Adipocyte (in vitro differentiated cells): ENCODE results near the gene CDHR5.
"Not testable (repeated sequence)": the region's sequence is repeated elsewhere in the genome, so short reads cannot be mapped to it uniquely, and the experiment has no call there.

ENCODE experiments used
- DNase-seq: peaks from one replicate; pipeline ENCODE4 v3.0.0-alpha.2; 2015; ENCODE audit warnings: low read depth
- H3K27me3 ChIP-seq: replicated peaks from 2 replicates; pipeline ENCODE4 v1.7.0; 2013; ENCODE audit warnings: mild to moderate bottlenecking, low read length, moderate library complexity; ENCODE audit not compliant: control insufficient read depth, insufficient read depth
- H3K36me3 ChIP-seq: 2 replicates; pipeline ENCODE4 v1.7.0; 2013; ENCODE audit warnings: low read length, mild to moderate bottlenecking, moderate library complexity; ENCODE audit not compliant: control insufficient read depth, insufficient read depth, severe bottlenecking
- H3K4me1 ChIP-seq: 2 replicates; pipeline ENCODE4 v1.7.0; 2013; ENCODE audit warnings: mild to moderate bottlenecking, low read length, moderate library complexity; ENCODE audit not compliant: control insufficient read depth, insufficient read depth
- H3K4me3 ChIP-seq: 2 replicates; pipeline ENCODE4 v1.7.0; 2013; ENCODE audit warnings: mild to moderate bottlenecking, low read length, moderate library complexity
- H3K9ac ChIP-seq: 2 replicates; pipeline ENCODE4 v1.7.0; 2013; ENCODE audit warnings: mild to moderate bottlenecking, low read length, moderate library complexity
- H3K9me3 ChIP-seq: 2 replicates; pipeline ENCODE4 v1.7.0; 2013; ENCODE audit warnings: mild to moderate bottlenecking, low read length, moderate library complexity; ENCODE audit not compliant: control insufficient read depth

CDHR5 gene

DNA sequence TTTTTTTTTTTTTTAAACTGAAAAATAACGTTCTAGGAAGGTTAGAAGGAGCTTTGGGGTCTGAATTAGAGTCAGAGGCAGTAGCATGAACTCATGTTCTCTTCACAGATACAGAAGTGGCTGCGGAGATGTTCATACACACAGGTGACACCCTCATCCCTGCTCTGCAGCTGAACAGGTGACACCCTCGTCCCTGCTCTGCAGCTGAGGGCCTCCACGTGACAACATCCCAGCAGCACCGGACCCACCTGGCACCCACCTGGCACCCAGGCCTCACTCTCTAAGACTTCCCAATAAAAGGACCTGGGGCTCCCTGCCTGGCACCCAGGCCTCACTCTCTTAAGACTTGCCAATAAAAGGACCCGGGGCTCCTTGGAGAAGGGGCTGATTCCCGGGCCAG is 32.1 kb upstream of the CDHR5 start:
- Histone ChIP-seq H3K4me1 (no peaks in the 10 kb centered on the region), H3K9me3 (no peaks in the 10 kb centered on the region), H3K27me3 (no peaks in the 10 kb centered on the region), H3K36me3 (peaks cover 41% of the 10 kb centered on the region), H3K9ac (no peak overlapping the region), H3K4me3 (no peak overlapping the region)
- no peak for DNase-seq

DNA sequence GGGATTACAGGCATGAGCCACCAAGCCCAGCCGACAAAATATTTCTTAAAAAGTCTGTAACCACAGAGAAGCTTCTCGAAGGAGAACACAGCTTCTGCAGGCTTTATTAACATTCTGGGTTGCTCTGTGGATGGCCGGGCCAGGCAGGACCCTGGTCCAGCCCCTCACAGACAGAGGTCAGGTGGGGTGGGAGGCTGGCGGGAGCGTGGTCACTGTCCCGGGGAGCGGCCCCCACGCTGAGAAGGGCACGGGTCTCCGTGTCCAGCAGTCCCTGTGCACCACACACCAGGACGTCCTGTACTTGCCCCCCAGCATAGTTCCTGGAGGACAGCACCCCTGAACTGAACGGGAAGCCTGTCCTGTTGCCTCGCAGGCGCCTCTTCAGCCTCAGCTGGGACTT is 31.7 kb upstream of the CDHR5 start:
- Histone ChIP-seq H3K36me3 (peaks cover 40% of the 10 kb centered on the region), H3K4me3 (no peak overlapping the region), H3K27me3 (no peaks in the 10 kb centered on the region), H3K4me1 (no peaks in the 10 kb centered on the region), H3K9ac (no peak overlapping the region), H3K9me3 (no peaks in the 10 kb centered on the region)
- no peak for DNase-seq

DNA sequence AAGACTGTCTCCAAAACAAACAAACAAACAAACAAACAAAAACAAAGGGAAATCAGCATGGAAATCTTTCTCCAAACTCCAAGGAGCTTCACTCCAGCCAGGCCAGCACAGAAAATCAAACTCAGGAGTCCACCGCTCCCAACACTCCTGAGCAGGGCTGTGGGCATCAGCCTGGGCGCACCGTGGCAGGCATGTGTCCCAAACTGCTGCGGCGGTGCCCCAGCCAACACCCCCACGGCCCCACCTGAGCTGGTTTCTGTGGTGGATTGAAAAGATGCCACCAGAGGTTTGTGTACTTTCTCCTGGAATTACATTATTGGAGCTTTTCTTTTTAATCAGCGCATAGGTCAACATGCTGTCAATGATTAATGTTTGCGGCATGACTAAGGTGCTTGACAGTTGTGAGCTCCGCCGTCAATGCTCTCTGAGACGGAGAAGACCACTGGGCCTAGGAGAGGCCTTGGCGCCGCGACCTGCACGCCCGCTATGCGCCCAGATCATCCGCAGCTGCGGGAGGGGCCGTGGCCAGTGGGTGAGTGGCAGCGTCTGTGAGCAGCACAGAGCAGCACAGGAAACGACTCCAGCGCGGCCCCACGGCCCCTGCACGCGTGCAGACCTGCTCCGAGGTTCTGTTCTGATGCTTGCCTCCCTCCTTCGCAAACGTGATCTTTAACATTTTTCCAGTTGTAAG is 30.4 kb upstream of the CDHR5 start:
- peaks cover 37% of the 10 kb centered on the region for H3K36me3 ChIP-seq
- H3K4me1 ChIP-seq: no peaks in the 10 kb centered on the region
- H3K4me3 ChIP-seq: no peak overlapping the region
- DNase-seq: no peak
- H3K27me3 ChIP-seq: no peaks in the 10 kb centered on the region
- no peak overlapping the region for H3K9ac ChIP-seq
- no peaks in the 10 kb centered on the region for H3K9me3 ChIP-seq

DNA sequence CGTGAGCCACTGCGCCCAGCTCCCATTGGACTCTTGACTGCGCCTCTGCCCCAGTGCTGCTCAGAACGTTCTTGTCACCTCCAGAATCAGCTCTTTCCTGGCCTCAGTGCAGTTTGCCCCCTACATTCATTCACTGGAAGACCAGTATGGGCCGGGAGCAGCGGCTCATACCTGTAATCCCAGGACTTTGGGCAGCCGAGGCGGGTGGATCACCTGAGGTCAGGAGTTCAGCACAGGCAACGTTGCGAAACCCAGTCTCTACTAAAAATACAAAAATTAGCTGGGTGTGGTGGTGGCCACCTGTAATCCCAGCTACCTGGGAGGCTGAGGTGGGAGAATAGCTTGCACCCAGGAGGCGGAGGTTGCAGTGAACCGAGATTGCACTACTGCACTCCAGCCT is 29.7 kb upstream of the CDHR5 start:
- not testable (repeated sequence) for H3K9ac ChIP-seq, H3K9me3 ChIP-seq, H3K27me3 ChIP-seq, DNase-seq, H3K4me3 ChIP-seq, H3K4me1 ChIP-seq
- peaks cover 33% of the 10 kb centered on the region for H3K36me3 ChIP-seq

DNA sequence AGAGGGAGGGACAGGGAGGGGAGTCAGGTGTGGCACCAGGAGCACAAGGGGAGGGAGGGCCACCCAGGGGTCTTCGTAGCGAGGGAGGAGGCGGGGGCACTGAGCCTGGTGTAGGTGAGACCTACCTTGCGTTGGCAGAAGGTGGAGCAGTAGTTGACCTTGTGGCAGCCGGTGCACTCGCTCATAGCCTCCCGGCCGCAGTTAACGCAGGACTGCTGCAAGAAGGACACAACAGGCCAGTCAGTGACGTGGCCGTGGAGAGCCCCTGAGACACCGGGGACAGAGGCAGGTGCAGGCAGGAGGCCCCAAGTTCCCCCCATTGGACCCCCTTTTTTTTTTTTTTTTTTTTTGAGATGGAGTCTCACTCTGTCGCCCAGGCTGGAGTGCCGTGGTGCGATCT is 29.1 kb upstream of the CDHR5 start:
- no peak for DNase-seq
- no peak overlapping the region for H3K9ac ChIP-seq
- no peaks in the 10 kb centered on the region for H3K9me3 ChIP-seq
- H3K27me3 ChIP-seq: no peaks in the 10 kb centered on the region
- no peaks in the 10 kb centered on the region for H3K4me1 ChIP-seq
- H3K4me3 ChIP-seq: no peak overlapping the region
- H3K36me3 ChIP-seq: peaks cover 28% of the 10 kb centered on the region

DNA sequence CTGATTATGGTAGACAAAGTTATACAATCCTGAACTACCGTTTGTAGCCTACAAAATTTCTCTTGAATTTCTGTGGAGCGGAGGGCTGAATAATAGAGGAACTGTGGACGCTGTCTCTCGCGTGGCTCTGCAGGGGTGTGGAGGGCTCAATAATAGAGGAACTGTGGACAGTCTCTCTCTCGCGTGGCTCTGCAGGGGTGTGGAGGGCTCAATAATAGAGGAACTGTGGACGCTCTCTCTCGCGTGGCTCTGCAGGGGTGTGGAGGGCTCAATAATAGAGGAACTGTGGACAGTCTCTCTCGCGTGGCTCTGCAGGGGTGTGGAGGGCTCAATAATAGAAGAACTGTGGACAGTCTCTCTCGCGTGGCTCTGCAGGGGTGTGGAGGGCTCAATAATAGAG is 28.4 kb upstream of the CDHR5 start:
- peaks cover 28% of the 10 kb centered on the region for H3K36me3 ChIP-seq
- H3K4me1 ChIP-seq, H3K4me3 ChIP-seq, H3K9me3 ChIP-seq, H3K27me3 ChIP-seq, DNase-seq, H3K9ac ChIP-seq: not testable (repeated sequence)

DNA sequence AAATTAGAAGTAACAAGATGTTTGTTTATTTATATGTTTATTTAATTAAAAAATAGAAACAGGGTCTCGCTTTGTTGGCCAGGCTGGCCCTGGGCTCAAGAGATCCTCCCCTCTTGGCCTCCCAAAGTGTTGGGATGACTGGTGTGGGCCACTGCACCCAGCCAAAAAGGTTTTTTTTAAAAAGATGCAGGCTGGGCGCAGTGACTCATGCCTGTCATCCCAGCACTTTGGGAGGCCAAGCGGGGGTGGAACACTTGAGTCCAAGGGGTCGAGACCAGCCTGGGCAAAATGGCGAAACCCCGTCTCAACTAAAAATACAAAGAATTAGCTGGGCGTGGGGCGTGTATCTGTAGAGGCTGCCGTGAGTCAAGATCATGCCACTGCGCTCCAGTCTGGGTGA is 25.7 kb upstream of the CDHR5 start:
- Histone ChIP-seq H3K9me3 (no peaks in the 10 kb centered on the region), H3K27me3 (no peaks in the 10 kb centered on the region), H3K36me3 (peaks cover 21% of the 10 kb centered on the region), H3K9ac (no peak overlapping the region), H3K4me3 (no peak overlapping the region), H3K4me1 (no peaks in the 10 kb centered on the region)
- DNase-seq: no peak

DNA sequence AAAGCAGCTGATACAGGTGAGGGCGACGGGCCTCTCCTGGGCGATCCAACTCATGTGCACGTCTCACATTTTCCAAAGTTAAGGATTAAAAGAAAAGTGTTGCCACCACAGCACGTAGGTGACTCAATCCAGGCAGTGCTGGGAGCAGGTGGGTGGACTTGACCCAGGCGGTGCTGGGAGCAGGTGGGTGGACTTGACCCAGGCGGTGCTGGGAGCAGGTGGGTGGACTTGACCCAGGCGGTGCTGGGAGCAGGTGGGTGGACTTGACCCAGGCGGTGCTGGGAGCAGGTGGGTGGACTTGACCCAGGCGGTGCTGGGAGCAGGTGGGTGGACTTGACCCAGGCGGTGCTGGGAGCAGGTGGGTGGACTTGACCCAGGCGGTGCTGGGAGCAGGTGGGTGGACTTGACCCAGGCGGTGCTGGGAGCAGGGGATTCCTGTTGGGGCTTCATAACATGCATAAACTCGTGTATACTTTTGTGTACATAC is 23.0 kb upstream of the CDHR5 start:
- not testable (repeated sequence) for H3K9me3 ChIP-seq, H3K9ac ChIP-seq, DNase-seq, H3K4me1 ChIP-seq, H3K4me3 ChIP-seq, H3K27me3 ChIP-seq
- peaks cover 15% of the 10 kb centered on the region for H3K36me3 ChIP-seq

DNA sequence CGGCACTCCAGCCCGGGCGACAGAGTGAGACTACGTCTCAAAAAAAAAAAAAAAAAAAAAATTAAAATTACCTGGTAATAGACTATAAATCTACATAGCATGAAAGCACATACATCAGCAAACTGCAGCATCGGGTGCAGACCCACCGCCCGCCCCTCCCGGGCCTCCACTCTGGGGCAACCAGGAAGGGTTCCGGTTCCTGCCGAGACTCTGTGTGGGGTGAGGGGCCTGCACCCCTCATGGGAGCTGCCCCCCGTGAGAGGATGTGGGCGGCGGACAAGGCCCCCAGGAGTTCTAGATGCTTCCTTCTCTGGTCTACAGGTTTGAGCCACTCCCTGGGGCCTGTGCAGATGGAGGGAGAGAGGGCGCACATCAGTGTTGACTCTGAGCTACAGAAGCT is 21.5 kb upstream of the CDHR5 start:
- H3K4me1 ChIP-seq: no peaks in the 10 kb centered on the region

DNA sequence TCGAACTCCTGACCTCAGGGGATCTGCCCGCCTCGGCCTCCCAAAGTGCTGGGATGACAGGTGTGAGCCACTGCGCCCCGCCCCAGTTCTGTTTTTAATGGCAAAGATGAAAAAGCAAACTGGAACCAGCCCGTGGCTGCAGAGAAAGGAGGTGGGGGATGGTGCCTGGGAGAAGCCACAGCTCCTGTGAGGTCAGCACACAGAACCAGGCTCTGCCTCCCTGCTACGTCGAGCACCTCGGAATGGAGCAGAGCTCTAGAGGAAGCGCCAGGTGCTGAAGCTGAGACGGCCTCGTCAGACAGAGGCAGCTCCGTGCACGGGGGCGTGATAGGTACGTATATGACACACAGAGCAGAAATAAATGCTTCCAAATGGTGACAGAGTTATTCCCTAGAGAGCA is 20.8 kb upstream of the CDHR5 start:
- DNase-seq: no peak
- no peaks in the 10 kb centered on the region for H3K27me3 ChIP-seq
- H3K36me3 ChIP-seq: peaks cover 8% of the 10 kb centered on the region
- no peaks in the 10 kb centered on the region for H3K9me3 ChIP-seq
- no peak overlapping the region for H3K9ac ChIP-seq
- H3K4me3 ChIP-seq: no peak overlapping the region
- no peaks in the 10 kb centered on the region for H3K4me1 ChIP-seq

More for the DNA sequence above, 21.5 kb upstream of the CDHR5 start:
- Histone ChIP-seq H3K36me3 (peaks cover 12% of the 10 kb centered on the region), H3K9ac (no peak overlapping the region), H3K4me3 (no peak overlapping the region), H3K27me3 (no peaks in the 10 kb centered on the region), H3K9me3 (no peaks in the 10 kb centered on the region)
- DNase-seq: no peak

DNA sequence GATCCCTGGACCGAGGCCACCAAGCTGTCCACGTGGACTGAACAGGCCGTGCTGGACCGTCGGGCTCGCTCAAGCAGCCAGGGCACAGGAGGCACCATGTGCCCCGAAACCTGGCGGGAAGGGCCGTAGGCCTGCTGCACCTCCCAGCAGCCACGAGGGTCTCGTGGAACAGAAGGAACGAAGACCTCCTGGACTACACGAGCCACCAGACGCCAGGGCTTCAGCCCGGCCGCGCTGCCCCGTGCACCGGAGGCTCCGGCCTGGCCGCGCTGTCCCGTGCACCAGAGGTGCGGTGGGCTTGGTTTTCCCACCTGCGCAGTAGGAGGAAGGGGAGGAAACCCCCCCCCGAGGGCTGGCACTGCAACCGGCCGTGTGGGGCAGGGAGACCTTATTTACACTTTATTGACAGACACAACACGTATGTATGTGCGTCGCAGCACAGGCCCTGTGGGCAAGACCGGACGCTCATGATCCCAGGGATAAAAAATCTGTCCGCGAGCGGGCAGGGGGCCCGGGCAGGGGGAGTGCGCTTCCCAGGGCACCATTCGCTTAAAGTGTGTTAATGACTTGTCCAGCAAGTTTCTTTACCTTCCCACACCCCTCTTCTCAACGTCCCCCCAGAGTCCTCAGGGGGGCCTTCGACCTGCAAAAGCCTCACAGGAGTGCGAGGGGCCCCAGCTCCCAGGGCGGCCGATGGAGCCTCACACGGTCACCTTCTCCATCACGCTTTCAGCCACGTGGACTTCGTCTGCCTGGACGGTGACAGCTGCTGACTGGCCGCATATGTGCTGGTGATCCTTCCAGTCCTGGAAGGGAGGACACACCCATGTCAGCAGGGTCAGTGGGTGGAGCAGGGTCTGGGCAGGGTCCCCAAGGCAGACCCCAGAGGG is 19.3 kb upstream of the CDHR5 start:
- Histone ChIP-seq H3K9ac (no peak overlapping the region), H3K27me3 (no peaks in the 10 kb centered on the region), H3K4me3 (no peak overlapping the region), H3K4me1 (no peaks in the 10 kb centered on the region), H3K9me3 (no peaks in the 10 kb centered on the region), H3K36me3 (peaks cover 8% of the 10 kb centered on the region)
- no peak for DNase-seq
